ENCODE results near the gene TSPAN15.
A peak's percentile ranks its signal among the peaks of the same experiment; 100 is the strongest.

The TSPAN15 gene

DNA sequence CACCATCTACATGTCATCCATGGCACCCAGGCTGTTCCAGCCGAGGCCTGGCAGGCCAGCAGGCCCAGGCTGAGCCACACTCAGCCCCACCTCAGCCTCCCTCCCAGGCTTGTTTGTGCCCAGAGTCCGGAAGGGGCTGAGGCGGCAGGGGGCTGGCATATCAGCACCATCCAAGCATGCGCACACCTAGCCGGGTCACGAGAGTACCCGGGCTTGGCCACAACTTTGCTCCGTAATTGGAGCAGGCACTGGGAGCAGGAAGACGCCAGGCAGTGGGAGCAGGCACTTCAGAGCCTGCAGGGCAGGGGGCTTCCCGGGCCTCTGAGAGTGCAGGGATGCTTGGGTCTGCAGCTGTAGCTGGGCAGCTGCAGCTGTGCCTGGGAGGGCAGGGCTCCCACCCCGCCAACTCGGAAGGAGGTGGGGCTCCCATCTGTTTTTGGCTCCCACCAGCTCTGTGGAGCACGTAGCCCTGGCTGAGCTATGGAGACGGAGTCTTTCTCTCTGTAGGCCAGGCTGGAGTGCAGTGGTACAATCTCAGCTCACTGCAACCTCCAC lies 15.2 kb upstream of the TSPAN15 start:
- Histone ChIP-seq H3K36me3 (ENCODE audit: control insufficient read depth in 1 of 2, insufficient read depth in 2 of 2, low read length in 2 of 2) (no peaks in the 10 kb centered on the region), H3K9me3 (ENCODE audit: control insufficient read depth in 1 of 2, low read length in 2 of 2) (no peaks in the 10 kb centered on the region), H3K27ac (ENCODE audit: low read length) (no peak overlapping the region), H3K4me3 (ENCODE audit: low read depth in 1 of 2, low read length in 2 of 2) (no peak overlapping the region), H3K27me3 (ENCODE audit: low read depth, low read length) (no peaks in the 10 kb centered on the region), H3K4me1 (ENCODE audit: control insufficient read depth in 1 of 2, insufficient read depth in 2 of 2, low read length in 2 of 2) (peaks cover 3 to 14% of the 10 kb centered on the region in 2 donors)

DNA sequence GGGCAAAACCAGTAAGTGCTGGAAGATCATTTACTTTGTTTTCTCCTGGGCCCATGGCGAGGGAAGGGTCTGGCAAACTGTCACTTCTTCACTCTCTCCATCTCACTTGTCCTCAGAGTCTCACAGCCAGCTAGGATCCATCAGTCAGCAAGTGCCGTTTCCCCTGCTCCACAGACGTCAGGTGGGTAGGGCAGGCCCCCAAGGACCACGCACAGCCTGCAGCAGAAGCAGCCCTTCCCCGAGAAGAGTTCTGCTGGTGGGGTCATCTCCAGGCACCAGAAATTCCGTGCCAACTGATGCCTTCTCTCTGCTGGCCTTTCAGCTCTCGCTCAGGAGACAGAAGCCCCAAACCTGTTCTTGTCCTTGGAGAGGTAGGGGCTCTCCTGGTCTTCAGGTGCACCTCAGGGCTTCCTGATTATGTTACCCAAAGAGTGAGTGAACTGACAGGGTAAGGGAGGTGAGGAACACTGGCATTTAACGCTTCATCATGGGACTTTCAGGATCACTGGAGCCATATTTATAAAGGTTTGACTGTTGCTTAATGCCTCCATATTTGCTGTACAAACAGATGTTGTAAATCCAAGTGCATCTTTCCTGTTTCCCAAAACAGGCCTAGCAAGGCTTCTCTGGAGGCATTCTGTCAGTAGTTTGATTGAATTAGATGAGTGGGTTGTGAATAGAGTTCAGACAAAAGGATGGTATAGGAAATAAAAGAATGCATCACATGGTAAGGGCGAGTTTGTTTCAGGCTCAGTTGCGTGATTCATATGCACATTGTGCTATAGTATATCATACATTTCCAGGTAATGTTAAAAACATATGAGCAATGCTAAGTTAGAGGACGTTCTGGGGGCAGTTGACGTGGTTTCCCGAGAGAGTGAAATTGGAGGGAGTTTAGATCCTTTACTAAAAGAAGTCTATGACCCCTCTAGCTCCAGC lies 13.7 kb upstream of the TSPAN15 start:
- Histone ChIP-seq H3K4me3 (ENCODE audit: low read depth in 1 of 2, low read length in 2 of 2) (no peak overlapping the region), H3K4me1 (ENCODE audit: control insufficient read depth in 1 of 2, insufficient read depth in 2 of 2, low read length in 2 of 2) (peaks cover 3 to 14% of the 10 kb centered on the region in 2 donors), H3K36me3 (ENCODE audit: control insufficient read depth in 1 of 2, insufficient read depth in 2 of 2, low read length in 2 of 2) (no peaks in the 10 kb centered on the region), H3K27ac (ENCODE audit: low read length) (peak overlapping the region; percentile 64), H3K27me3 (ENCODE audit: low read depth, low read length) (no peaks in the 10 kb centered on the region), H3K9me3 (ENCODE audit: control insufficient read depth in 1 of 2, low read length in 2 of 2) (no peaks in the 10 kb centered on the region)

- H3K4me3 ChIP-seq (ENCODE audit: low read depth in 1 of 2, low read length in 2 of 2) = no peak overlapping the region
- peaks cover 3 to 14% of the 10 kb centered on the region in 2 donors for H3K4me1 ChIP-seq (ENCODE audit: control insufficient read depth in 1 of 2, insufficient read depth in 2 of 2, low read length in 2 of 2)
- H3K27me3 ChIP-seq (ENCODE audit: low read depth, low read length) = no peaks in the 10 kb centered on the region
- no peaks in the 10 kb centered on the region for H3K36me3 ChIP-seq (ENCODE audit: control insufficient read depth in 1 of 2, insufficient read depth in 2 of 2, low read length in 2 of 2)
- no peaks in the 10 kb centered on the region for H3K9me3 ChIP-seq (ENCODE audit: control insufficient read depth in 1 of 2, low read length in 2 of 2)
- peak overlapping the region; percentile 64 for H3K27ac ChIP-seq (ENCODE audit: low read length)
Measured at GRCh38 chr10:69438536-69439349, 12.5 kb upstream of the TSPAN15 start.

GRCh38 chr10:69439350-69439739 lies 11.9 kb upstream of the TSPAN15 start:
- peak overlapping the region; percentile 46 for H3K27ac ChIP-seq (ENCODE audit: low read length)
- H3K4me1 ChIP-seq (ENCODE audit: control insufficient read depth in 1 of 2, insufficient read depth in 2 of 2, low read length in 2 of 2) = peaks cover 3 to 14% of the 10 kb centered on the region in 2 donors

GRCh38 chr10:69439813-69440506 lies 11.3 kb upstream of the TSPAN15 start:
- Histone ChIP-seq H3K36me3 (ENCODE audit: control insufficient read depth in 1 of 2, insufficient read depth in 2 of 2, low read length in 2 of 2) (no peaks in the 10 kb centered on the region), H3K4me3 (ENCODE audit: low read depth in 1 of 2, low read length in 2 of 2) (no peak overlapping the region), H3K9me3 (ENCODE audit: control insufficient read depth in 1 of 2, low read length in 2 of 2) (no peaks in the 10 kb centered on the region), H3K27me3 (ENCODE audit: low read depth, low read length) (no peaks in the 10 kb centered on the region), H3K27ac (ENCODE audit: low read length) (no peak overlapping the region), H3K4me1 (ENCODE audit: control insufficient read depth in 1 of 2, insufficient read depth in 2 of 2, low read length in 2 of 2) (peaks cover 3 to 14% of the 10 kb centered on the region in 2 donors)

More at GRCh38 chr10:69439350-69439739, 11.9 kb upstream of the TSPAN15 start:
- Histone ChIP-seq H3K27me3 (ENCODE audit: low read depth, low read length) (no peaks in the 10 kb centered on the region), H3K9me3 (ENCODE audit: control insufficient read depth in 1 of 2, low read length in 2 of 2) (no peaks in the 10 kb centered on the region), H3K36me3 (ENCODE audit: control insufficient read depth in 1 of 2, insufficient read depth in 2 of 2, low read length in 2 of 2) (no peaks in the 10 kb centered on the region), H3K4me3 (ENCODE audit: low read depth in 1 of 2, low read length in 2 of 2) (no peak overlapping the region)

DNA sequence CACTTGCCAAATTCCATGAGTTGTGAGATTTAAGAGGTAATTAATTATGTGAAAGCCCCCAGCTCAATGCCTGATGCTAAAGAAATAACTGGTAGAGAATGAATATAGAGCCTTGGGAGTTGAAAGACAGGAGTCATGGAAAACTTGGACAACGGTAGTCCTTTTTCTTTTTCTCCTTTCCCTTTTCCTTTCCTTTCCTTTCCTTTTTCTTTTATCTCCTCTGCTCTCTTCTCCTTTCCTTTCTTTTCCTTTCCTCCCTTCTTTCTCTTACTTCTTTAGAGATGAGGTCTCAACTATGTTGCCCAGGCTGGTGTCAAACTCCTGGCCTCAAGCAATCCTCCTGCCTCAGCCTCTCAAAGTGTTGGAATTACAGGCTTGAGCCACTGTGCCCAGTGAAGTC lies 7.9 kb upstream of the TSPAN15 start:
- Histone ChIP-seq H3K27me3 (ENCODE audit: low read depth, low read length) (no peaks in the 10 kb centered on the region), H3K27ac (ENCODE audit: low read length) (no peak overlapping the region), H3K4me3 (ENCODE audit: low read depth in 1 of 2, low read length in 2 of 2) (no peak overlapping the region)

GRCh38 chr10:69445041-69445440 lies 6.2 kb upstream of the TSPAN15 start:
- no peak overlapping the region for H3K4me3 ChIP-seq (ENCODE audit: low read depth in 1 of 2, low read length in 2 of 2)
- no peaks in the 10 kb centered on the region for H3K9me3 ChIP-seq (ENCODE audit: control insufficient read depth in 1 of 2, low read length in 2 of 2)
- no peak overlapping the region for H3K27ac ChIP-seq (ENCODE audit: low read length)
- no peaks in the 10 kb centered on the region for H3K27me3 ChIP-seq (ENCODE audit: low read depth, low read length)
- H3K36me3 ChIP-seq (ENCODE audit: control insufficient read depth in 1 of 2, insufficient read depth in 2 of 2, low read length in 2 of 2) = no peaks in the 10 kb centered on the region
- peaks cover 0 to 14% of the 10 kb centered on the region in 2 donors for H3K4me1 ChIP-seq (ENCODE audit: control insufficient read depth in 1 of 2, insufficient read depth in 2 of 2, low read length in 2 of 2)

More for the DNA sequence above, 7.9 kb upstream of the TSPAN15 start:
- no peaks in the 10 kb centered on the region for H3K36me3 ChIP-seq (ENCODE audit: control insufficient read depth in 1 of 2, insufficient read depth in 2 of 2, low read length in 2 of 2)
- no peaks in the 10 kb centered on the region for H3K9me3 ChIP-seq (ENCODE audit: control insufficient read depth in 1 of 2, low read length in 2 of 2)
- H3K4me1 ChIP-seq (ENCODE audit: control insufficient read depth in 1 of 2, insufficient read depth in 2 of 2, low read length in 2 of 2) = peaks cover 3 to 22% of the 10 kb centered on the region in 2 donors

DNA sequence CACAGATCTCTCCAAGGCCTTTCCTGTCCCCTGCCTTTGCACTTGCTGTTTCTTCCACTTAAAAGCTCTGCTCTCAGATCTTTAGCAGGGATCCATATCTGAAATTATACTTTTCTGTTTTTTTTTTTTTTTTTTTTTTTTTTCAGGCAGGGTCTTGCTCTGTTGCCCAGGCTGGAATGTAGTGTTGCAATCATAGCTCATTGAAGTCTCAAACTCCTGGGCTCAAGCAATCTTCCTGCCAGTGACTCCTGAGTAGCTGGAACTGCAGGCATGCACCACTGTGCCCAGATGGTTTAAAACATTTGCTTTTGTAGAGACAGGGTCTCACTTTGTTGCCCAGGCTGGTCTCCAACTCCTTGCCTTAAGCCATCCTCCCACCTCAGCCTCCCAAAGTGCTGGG lies 5.0 kb upstream of the TSPAN15 start:
- Histone ChIP-seq H3K27ac (ENCODE audit: low read length) (no peak overlapping the region), H3K27me3 (ENCODE audit: low read depth, low read length) (no peaks in the 10 kb centered on the region), H3K9me3 (ENCODE audit: control insufficient read depth in 1 of 2, low read length in 2 of 2) (no peaks in the 10 kb centered on the region), H3K4me1 (ENCODE audit: control insufficient read depth in 1 of 2, insufficient read depth in 2 of 2, low read length in 2 of 2) (peaks cover 0 to 23% of the 10 kb centered on the region in 2 donors), H3K4me3 (ENCODE audit: low read depth in 1 of 2, low read length in 2 of 2) (no peak overlapping the region), H3K36me3 (ENCODE audit: control insufficient read depth in 1 of 2, insufficient read depth in 2 of 2, low read length in 2 of 2) (no peaks in the 10 kb centered on the region)

GRCh38 chr10:69446650-69447151 lies 4.6 kb upstream of the TSPAN15 start:
- Histone ChIP-seq H3K27ac (ENCODE audit: low read length) (peak overlapping the region; percentile 25), H3K27me3 (ENCODE audit: low read depth, low read length) (no peaks in the 10 kb centered on the region), H3K36me3 (ENCODE audit: control insufficient read depth in 1 of 2, insufficient read depth in 2 of 2, low read length in 2 of 2) (no peaks in the 10 kb centered on the region), H3K4me3 (ENCODE audit: low read depth in 1 of 2, low read length in 2 of 2) (no peak overlapping the region), H3K9me3 (ENCODE audit: control insufficient read depth in 1 of 2, low read length in 2 of 2) (no peaks in the 10 kb centered on the region), H3K4me1 (ENCODE audit: control insufficient read depth in 1 of 2, insufficient read depth in 2 of 2, low read length in 2 of 2) (peaks cover 0 to 27% of the 10 kb centered on the region in 2 donors)

- Histone ChIP-seq H3K27me3 (ENCODE audit: low read depth, low read length) (no peaks in the 10 kb centered on the region), H3K36me3 (ENCODE audit: control insufficient read depth in 1 of 2, insufficient read depth in 2 of 2, low read length in 2 of 2) (no peaks in the 10 kb centered on the region), H3K9me3 (ENCODE audit: control insufficient read depth in 1 of 2, low read length in 2 of 2) (no peaks in the 10 kb centered on the region), H3K4me1 (ENCODE audit: control insufficient read depth in 1 of 2, insufficient read depth in 2 of 2, low read length in 2 of 2) (peaks cover 0 to 44% of the 10 kb centered on the region in 2 donors), H3K27ac (ENCODE audit: low read length) (peak overlapping the region; percentile 74), H3K4me3 (ENCODE audit: low read depth in 1 of 2, low read length in 2 of 2) (no peak overlapping the region)
Measured at GRCh38 chr10:69449841-69450240, 1.4 kb upstream of the TSPAN15 start.
